GM18867 (cell line): ENCODE measurements around the gene KLF13.

Source experiments
- ATAC-seq: cut with Tn5 transposase; IDR thresholded peaks from one replicate; pipeline ENCODE4 v1.9.1; 2021; ENCODE audit warnings: mild to moderate bottlenecking, moderate library complexity; ENCODE audit not compliant: unreplicated experiment

The KLF13 gene

GRCh38 chr15:31298707-31299172 is 27.9 kb upstream of the KLF13 start:
- ATAC-seq: no peak

- ATAC-seq: no peak
Measured at GRCh38 chr15:31300208-31300661, 26.4 kb upstream of the KLF13 start.

- ATAC-seq: no peak
Measured at GRCh38 chr15:31300981-31301672, 25.5 kb upstream of the KLF13 start.

- ATAC-seq: no peak
Measured at GRCh38 chr15:31301673-31301990, 25.0 kb upstream of the KLF13 start.

- no peak for ATAC-seq
Measured at GRCh38 chr15:31302029-31302657, 24.5 kb upstream of the KLF13 start.

- ATAC-seq: no peak
Measured at GRCh38 chr15:31302778-31303725, 23.6 kb upstream of the KLF13 start.

- ATAC-seq: no peak
Measured at GRCh38 chr15:31303726-31304648, 22.6 kb upstream of the KLF13 start.

- ATAC-seq: no peak
Measured at GRCh38 chr15:31304751-31305365, 21.8 kb upstream of the KLF13 start.

GRCh38 chr15:31305375-31305774 is 21.3 kb upstream of the KLF13 start:
- ATAC-seq: no peak

GRCh38 chr15:31305796-31306425 is 20.7 kb upstream of the KLF13 start:
- ATAC-seq: no peak

- ATAC-seq: no peak
Measured at GRCh38 chr15:31306426-31307269, 20.0 kb upstream of the KLF13 start.

- ATAC-seq: no peak
Measured at GRCh38 chr15:31307270-31308184, 19.1 kb upstream of the KLF13 start.

- no peak for ATAC-seq
Measured at GRCh38 chr15:31308185-31308639, 18.4 kb upstream of the KLF13 start.

- no peak for ATAC-seq
Measured at GRCh38 chr15:31309893-31310606, 16.6 kb upstream of the KLF13 start.

GRCh38 chr15:31311735-31312619 is 14.7 kb upstream of the KLF13 start:
- no peak for ATAC-seq

- no peak for ATAC-seq
Measured at GRCh38 chr15:31313223-31313622, 13.4 kb upstream of the KLF13 start.
